ENCODE results near the gene RCOR3. TPM values are rescaled to one million over a fixed set of nuclear protein-coding genes. Genes with fewer than 3 reads are reported as not detected.
"Not testable (repeated sequence)": the region's sequence is repeated elsewhere in the genome, so short reads cannot be mapped to it uniquely, and the experiment has no call there.

The RCOR3 gene
- total RNA-seq, 2 donors from 2014 or later, result 40.6 to 45.6 TPM

GRCh38 chr1:211257826-211258225 is 1.3 kb upstream of the RCOR3 start:
- no peak for DNase-seq
- ATAC-seq, result no peak
- intact Hi-C loops (cut with DNase I, micrococcal nuclease), result no loop called here

- ATAC-seq (peak; percentile 55), DNase-seq (peak; percentile 82)
- intact Hi-C loops (cut with DNase I, micrococcal nuclease), result no loop called here
These were observed 833 bp upstream of the RCOR3 start for GRCh38 chr1:211258310-211258755.

- intact Hi-C loops (cut with DNase I, micrococcal nuclease), result no loop called here
- ATAC-seq (peak; percentile 19), DNase-seq (peak; percentile 72 to 75)
These were observed 516 bp downstream of the RCOR3 start for GRCh38 chr1:211259638-211260126.

DNA sequence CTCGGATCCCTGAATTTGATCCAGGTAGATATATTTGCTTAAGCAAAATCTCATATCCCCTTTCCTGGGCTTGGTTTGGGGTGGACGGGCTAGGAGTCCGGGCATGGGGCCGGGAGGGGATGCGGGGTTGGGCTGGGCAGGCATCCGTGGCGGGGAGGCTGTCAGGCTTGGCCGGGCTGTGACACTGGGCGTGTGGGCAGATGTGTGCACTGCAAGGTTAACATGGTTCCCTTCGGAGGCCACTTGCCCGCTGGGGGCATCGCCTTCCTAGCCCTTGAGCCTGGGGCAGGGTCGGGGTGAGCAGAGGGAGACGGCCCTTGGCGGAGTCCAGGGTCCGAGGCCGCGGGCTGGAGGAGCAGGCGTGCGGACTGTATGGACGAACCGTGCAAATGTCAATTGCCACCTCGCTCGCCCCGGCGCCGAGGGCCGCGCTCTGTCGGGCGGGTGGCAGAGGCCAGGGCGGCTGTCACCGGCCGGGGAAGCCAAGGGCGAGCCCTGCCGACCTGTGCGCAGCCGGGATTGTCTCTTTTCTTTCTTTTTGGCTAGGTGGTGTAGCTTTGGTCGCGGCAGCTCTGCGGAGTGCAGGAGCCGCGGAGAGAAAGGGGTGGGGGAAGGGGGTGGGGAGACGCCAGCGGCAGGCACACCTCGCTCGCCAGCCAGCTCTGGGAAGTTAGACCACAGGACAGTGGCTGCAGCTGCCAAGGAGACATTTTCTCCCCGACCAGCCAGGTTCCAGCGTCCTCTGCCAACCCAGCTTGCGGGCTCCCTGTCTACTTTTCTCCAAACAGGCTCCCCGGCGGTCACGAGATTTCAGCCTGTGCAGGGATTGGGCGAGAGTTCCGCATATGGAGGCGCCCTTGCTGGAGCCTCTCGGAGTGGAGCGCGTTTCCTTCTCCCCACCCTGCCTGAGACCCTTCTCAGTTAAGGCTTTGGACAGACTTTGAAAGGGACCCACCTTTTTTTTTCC is 1.3 kb downstream of the RCOR3 start:
- DNase-seq, result peak; percentile 83 to 84
- ATAC-seq, result peak; percentile 40
- intact Hi-C loops (cut with DNase I, micrococcal nuclease), result no loop called here

DNA sequence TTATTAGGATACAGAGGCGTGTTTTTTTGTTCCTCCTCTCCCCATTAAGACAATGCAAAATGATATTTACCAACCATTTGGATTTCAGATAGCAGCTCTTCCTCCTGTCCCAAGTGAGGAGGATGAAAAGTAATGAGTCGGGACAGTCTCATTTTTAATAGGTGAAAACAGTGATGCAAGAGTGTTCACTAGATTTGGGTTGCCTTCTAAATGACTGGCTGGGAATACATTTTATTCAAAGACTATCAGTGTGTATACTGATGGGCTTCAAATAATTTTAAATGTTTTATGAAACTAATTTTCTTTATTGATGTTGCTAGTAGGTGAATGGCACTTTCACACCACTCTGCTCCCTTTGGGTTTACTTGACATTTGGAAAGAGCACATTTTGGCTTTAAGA is 2.1 kb downstream of the RCOR3 start:
- DNase-seq (no peak), ATAC-seq (no peak)
- intact Hi-C loops (cut with DNase I, micrococcal nuclease), result no loop called here

GRCh38 chr1:211263022-211263421 is 3.9 kb downstream of the RCOR3 start:
- DNase-seq; intact Hi-C loops (cut with DNase I, micrococcal nuclease); ATAC-seq: not testable (repeated sequence)

DNA sequence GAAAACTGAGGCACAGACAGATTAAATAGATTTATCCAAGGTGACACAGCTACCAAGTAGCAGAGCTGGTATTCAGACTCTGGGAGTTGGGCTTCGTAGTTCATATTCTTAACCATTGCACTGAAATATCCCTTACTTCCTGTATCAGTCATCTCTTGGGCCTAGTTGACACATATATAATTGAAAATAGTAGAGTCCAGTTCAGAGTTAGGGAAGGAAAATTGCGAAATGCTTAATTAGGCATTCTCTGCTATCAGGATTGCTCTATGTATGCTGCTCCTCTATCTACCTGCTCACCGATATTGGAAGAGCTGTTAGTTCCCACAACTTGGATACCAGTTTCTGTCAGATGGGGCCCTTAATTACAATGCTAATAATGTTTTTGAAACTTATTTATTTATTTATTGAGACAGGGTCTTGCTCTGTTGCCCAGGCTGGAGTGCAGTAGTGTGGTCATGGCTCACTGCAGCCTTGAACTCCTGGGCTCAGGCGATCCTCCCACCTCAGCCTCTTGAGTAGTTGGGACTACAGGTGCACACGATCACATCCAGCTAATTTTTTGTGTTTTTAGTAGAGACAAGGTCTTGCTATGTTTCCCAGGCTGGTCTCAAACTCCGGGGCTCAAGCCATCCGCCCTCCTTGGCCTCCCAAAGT is 8.2 kb downstream of the RCOR3 start:
- intact Hi-C loops (cut with DNase I, micrococcal nuclease), result no loop called here
- ATAC-seq, result no peak
- no peak for DNase-seq

DNA sequence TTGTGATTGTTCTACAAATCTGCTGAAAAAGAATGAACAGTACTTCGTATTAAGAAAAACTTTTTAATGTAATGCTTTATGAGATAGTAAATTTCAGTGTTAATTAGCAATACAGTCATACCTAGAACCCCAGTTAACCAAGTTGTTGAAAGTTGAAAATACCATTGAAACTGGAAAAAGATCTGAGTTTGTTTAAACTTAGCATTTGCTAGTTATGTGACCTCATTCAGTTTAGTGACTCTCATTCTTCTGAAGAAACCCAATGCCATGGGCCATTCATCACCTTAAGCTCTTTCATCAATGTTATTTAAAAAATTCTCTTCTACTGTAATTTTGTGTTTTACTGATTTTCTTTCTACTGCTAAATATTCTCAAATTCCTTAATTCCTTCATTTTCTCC is 20.2 kb downstream of the RCOR3 start:
- DNase-seq (no peak), ATAC-seq (no peak)
- intact Hi-C loops (cut with DNase I, micrococcal nuclease), result no loop called here

DNA sequence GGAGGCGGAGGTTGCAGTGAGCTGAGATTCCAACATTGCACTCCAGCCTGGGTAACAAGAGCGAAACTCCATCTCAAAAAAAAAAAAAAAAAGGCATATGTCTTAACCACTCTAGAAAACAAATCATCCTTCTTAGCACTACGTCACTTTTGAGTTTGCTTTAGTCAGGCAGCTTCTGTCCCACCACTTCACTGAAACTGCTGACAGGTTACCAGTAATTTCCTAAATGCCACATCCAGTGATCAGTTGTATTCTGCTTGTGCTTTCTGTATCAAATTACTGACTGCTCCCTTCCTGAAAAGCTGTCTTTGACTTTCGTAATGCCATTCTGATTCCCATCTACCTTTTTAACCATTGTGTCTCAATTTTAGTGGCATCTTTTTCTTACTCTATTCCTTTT is 21.7 kb downstream of the RCOR3 start:
- ATAC-seq (no peak), DNase-seq (no peak)
- intact Hi-C loops (cut with DNase I, micrococcal nuclease), result no loop called here

DNA sequence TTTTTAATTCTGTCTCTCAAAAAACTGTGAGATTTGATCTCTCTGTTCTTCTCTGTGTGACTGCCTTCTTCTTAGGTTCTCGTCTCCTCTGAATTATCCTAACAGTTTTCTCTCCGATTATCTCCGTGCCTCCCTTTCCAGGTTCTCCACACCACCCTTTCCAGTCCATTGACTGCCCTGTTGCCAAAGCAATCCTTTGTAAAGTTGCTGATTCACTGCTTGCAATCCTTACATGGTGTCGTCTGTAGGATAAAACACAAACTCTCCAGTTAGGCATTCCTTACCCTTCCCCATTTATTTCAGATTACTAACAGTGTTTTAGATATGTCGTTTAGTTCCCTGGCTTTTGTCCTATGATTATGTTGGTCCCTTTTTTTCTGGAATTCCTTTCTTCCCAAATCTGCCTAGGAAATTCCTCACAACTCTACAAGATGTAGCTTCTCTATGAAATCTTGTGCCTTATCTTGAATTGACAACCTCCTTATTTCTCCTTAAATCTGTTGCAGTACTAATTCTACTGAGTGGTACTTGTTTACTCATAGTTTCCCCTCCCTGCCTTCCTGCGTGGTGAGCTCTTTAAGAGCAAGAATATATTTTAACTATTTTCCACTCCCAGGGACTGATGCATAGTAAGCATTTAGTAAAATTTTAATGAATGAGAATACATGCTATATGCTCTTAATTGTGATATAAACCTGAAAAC is 22.3 kb downstream of the RCOR3 start:
- ATAC-seq (no peak), DNase-seq (no peak)
- intact Hi-C loops (cut with DNase I, micrococcal nuclease), result no loop called here

GRCh38 chr1:211282023-211282373 is 22.8 kb downstream of the RCOR3 start:
- DNase-seq, result no peak
- intact Hi-C loops (cut with DNase I, micrococcal nuclease), result no loop called here
- no peak for ATAC-seq

DNA sequence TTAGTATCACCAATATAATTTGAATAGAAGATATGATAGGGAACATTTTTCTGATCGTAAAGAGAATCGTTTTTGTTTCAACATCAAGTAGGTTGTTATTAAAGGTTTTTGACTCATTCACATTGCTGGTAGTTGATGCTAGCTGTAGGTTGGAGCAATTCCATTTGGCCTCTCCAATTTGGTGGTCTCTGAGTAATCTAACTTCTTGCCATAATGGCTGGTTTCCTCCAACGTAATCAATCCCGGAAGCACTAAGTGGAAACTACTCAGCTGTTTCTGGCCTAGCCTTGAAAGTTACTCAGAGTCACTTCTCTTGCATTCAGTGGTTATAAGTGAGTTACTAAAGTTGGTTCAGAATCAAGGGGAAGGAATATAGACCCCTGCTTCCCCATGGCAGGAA is 26.0 kb downstream of the RCOR3 start:
- ATAC-seq (no peak), DNase-seq (no peak)
- intact Hi-C loops (cut with DNase I, micrococcal nuclease), result no loop called here

DNA sequence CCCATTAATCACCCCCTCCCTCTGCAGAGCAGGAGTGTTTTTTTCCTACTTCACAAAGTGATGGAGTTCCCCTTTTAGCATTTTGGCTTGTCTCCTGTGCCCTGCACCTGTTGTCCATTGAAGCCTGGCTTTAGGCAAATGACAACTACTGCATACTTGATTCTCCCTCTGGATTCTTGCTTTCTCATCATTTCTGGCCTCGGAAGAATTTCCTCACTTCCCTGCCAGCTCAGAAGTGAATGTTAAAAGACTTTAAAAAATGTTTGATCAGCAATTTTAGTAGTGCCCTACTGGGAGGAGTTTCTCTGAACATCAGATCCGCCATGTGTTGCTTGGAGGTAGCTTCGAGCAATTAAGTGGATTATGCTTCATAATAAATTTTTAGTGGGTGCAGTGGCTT is 28.1 kb downstream of the RCOR3 start:
- DNase-seq, result no peak
- intact Hi-C loops (cut with DNase I, micrococcal nuclease), result no loop called here
- ATAC-seq, result no peak

DNA sequence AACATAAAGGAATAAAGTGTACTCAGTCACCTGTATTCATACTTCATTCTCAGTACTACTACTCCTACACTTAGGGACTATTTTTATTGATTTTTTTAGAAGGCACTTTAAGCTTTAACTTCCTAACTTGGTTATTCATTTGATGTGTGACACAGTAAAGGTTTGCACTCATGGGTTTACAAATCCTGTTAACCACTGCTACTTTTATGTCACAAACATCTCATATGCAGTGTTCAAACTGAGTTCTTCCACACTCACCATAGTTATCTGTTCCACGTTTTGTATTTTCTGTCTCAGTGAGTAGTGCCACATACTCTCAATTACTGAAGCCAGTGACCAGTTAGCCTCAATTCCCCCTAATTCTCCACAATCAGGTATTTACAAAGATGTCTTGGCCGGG is 33.2 kb downstream of the RCOR3 start:
- intact Hi-C loops (cut with DNase I, micrococcal nuclease), result no loop called here
- ATAC-seq (no peak), DNase-seq (no peak)

- intact Hi-C loops (cut with DNase I, micrococcal nuclease), result no loop called here
- no peak for ATAC-seq
- DNase-seq, result no peak
These were observed 37.2 kb downstream of the RCOR3 start for GRCh38 chr1:211296396-211296795.

DNA sequence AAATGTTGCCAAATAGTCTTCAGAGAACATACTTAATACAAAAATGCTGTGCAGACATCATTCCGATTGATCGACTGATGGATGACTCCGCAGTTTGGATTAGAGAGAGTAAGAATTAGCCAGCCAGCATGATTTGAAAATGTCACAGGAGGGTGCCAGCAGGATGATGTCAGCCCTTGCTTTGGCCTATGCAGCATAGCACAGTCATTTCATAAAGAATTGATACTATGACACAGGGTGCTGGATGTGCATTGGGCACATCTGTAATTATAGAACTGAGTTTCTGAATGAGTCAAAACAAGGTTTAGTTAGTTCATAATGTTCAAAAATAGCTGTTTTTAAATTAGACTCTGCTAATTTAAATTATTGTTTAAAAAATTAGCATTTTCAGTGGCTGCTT is 45.9 kb downstream of the RCOR3 start:
- ATAC-seq, result no peak

DNA sequence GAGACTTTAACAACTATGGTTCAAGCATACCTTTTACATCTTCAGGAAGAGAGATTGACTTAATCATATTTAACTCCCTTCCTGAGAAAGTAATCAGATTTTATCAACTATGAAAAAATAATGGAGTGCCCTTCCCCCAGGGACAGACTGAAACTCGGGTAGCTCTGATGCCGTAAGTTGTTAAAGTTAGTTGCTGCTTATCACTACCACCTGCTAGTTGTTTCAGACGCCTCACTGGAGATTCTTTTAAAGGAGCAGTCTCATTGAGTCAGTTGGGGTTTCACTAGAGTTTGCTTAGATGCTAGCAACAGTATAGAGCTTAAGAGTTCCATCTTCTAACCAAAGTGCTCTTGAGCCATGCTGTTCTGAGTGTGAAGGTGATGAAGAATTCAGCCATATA is 50.5 kb downstream of the RCOR3 start:
- DNase-seq, result no peak
- no peak for ATAC-seq
- intact Hi-C loops (cut with DNase I, micrococcal nuclease), result no loop called here

More for the DNA sequence above, 45.9 kb downstream of the RCOR3 start:
- intact Hi-C loops (cut with DNase I, micrococcal nuclease), result no loop called here
- no peak for DNase-seq

DNA sequence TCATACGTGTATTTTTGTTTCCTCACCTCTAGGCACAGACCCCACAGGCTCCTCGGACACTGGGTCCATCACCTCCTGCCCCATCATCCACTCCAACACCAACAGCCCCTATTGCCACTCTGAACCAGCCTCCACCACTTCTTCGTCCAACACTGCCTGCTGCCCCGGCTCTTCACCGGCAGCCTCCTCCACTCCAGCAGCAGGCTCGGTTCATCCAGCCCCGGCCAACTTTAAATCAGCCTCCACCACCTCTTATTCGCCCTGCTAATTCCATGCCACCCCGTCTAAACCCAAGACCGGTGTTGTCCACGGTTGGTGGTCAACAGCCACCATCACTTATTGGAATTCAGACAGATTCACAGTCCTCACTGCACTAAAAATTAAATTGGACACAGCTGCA is 54.2 kb downstream of the RCOR3 start:
- ATAC-seq (no peak), DNase-seq (no peak)
- intact Hi-C loops (cut with DNase I, micrococcal nuclease), result no loop called here

DNA sequence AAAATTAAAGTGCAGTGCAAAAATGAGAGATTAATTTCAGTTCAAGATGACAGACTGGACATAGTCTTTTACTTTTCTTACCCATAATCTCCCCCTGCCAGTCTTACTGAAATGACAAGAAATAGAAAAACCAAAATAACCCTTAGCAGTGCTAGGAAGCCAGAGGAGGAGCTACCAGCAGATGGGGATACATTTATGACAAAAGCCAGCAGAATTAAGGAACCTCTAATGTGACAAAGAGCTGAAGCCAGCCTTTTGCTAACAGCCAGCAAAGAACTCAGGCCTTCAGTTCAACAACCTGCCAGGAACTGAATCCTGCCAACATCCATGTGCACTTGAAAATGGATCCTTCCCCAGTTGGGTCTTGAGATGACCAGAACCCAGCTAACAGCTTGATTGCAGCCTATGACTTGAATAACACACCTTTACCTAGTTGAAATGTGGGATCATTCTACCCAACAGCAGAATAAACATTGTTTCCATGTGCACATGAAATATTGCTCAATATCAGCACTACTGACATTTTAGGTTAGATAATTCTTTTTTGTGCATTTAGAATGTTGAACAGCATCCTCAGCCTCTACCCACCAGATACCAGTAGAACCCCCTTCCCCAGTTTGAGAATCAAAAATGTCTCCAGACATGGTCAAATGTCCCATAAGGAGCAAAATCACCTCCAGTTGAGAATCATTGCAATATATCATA is 59.6 kb downstream of the RCOR3 start:
- DNase-seq, result no peak
- ATAC-seq, result no peak
- intact Hi-C loops (cut with DNase I, micrococcal nuclease), result no loop called here
